Sigmoid colon (tissue), 4 donors: ENCODE measurements around the gene ATXN1.

Experiments
- POLR2AphosphoS5 ChIP-seq, 4 donors: sonication (generic); formaldehyde crosslinking; IDR thresholded peaks; one replicate each; pipeline ENCODE4 v1.6.1; 2017; ENCODE audit warnings: antibody characterized with exemption in 4 of 4
- TF ChIP-seq, protein P1 (sequence below), 4 experiments: fragments of 450-650 bp in 3 of 4; fragments of 200-600 bp in 1 of 4; IDR thresholded peaks; one replicate each; pipeline ENCODE4 v1.5.1; 2016 to 2019; ENCODE audit warnings: antibody characterized with exemption in 4 of 4, mild to moderate bottlenecking in 3 of 4, moderate library complexity in 2 of 4

DNA sequence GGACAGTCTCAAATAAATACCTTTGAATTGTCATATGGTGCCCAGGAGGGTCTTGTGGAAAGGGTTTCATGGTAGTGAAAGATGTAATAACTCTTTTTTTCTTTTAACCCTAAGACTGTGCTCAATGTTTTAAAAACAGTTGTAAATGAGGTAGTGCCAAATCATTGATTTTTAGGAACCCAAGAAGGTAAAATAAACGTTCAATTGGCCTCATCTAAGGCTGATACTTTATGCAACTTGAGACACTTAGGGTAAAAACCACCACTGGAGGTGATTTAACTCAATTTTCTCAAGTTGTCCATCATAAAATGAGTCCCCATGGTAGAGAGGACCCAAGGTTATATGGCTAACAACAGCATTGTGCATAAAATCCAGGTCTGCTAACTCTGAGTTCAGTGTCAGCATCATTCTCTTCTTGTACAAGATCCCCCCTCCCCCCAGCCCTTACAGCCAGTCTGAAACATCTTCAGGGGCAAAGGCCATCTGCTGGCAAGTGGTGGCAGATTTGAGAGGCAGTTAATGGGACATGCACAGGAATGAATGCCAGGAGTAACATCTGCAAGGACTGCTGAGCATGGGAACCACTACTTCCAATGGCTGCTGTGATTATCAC is 278.5 kb downstream of the ATXN1 start:
- TF ChIP-seq, protein P1, sequence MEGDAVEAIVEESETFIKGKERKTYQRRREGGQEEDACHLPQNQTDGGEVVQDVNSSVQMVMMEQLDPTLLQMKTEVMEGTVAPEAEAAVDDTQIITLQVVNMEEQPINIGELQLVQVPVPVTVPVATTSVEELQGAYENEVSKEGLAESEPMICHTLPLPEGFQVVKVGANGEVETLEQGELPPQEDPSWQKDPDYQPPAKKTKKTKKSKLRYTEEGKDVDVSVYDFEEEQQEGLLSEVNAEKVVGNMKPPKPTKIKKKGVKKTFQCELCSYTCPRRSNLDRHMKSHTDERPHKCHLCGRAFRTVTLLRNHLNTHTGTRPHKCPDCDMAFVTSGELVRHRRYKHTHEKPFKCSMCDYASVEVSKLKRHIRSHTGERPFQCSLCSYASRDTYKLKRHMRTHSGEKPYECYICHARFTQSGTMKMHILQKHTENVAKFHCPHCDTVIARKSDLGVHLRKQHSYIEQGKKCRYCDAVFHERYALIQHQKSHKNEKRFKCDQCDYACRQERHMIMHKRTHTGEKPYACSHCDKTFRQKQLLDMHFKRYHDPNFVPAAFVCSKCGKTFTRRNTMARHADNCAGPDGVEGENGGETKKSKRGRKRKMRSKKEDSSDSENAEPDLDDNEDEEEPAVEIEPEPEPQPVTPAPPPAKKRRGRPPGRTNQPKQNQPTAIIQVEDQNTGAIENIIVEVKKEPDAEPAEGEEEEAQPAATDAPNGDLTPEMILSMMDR (IDR thresholded peaks at IDR 0.05) = no peak
- no peak for TF ChIP-seq POLR2AphosphoS5 (IDR thresholded peaks at IDR 0.05)
